Immature natural killer cell (primary cell): ENCODE measurements around the gene NR6A1. TPM values are rescaled to one million over a fixed set of nuclear protein-coding genes. Genes with fewer than 3 reads are reported as not detected.

Experiments used
- DNase-seq, 3 donors: peaks; one replicate each; pipeline ENCODE4 v3.0.0; 2022; ENCODE audit warnings: mixed read lengths in 1 of 3
- H3K27ac Mint-ChIP-seq, 6 donors: one replicate each; pipeline ENCODE4 v1.8.0; 2020; ENCODE audit warnings: mixed read lengths in 6 of 6, mild to moderate bottlenecking in 5 of 6, inconsistent platforms in 4 of 6, moderate library complexity in 3 of 6
- H3K27me3 Mint-ChIP-seq, 3 donors: one replicate each; pipeline ENCODE4 v1.8.0; 2020 to 2021; ENCODE audit warnings: low read depth in 3 of 3, mild to moderate bottlenecking in 3 of 3, mixed read lengths in 3 of 3, moderate library complexity in 3 of 3, inconsistent platforms in 1 of 3
- H3K36me3 Mint-ChIP-seq, 3 donors: one replicate each; pipeline ENCODE4 v1.8.0; 2020; ENCODE audit warnings: mixed read lengths in 3 of 3, inconsistent platforms in 2 of 3, mild to moderate bottlenecking in 2 of 3
- H3K4me1 Mint-ChIP-seq, 2 donors: one replicate each; pipeline ENCODE4 v1.8.0; 2020; ENCODE audit warnings: inconsistent platforms in 2 of 2, mild to moderate bottlenecking in 2 of 2, mixed read lengths in 2 of 2, moderate library complexity in 1 of 2
- H3K4me3 Mint-ChIP-seq, 5 donors: one replicate each; pipeline ENCODE4 v1.8.0; 2020; ENCODE audit warnings: mild to moderate bottlenecking in 5 of 5, mixed read lengths in 5 of 5, inconsistent platforms in 3 of 5, moderate library complexity in 3 of 5
- H3K9me3 Mint-ChIP-seq, 6 donors: one replicate each; pipeline ENCODE4 v1.8.0; 2020; ENCODE audit warnings: mild to moderate bottlenecking in 6 of 6, mixed read lengths in 6 of 6, inconsistent platforms in 4 of 6, moderate library complexity in 3 of 6
- polyA plus RNA-seq, 3 donors: library from polyadenylated mRNA; unstranded; fragments of 300-500 nt; fragmentation: Illumina TruSeq; gene quantifications; one replicate each; pipeline ENCODE4 v1.2.3, GENCODE V29; 2021

Gene NR6A1
- polyA plus RNA-seq, 3 donors from 2014 or later, result not detected

DNA sequence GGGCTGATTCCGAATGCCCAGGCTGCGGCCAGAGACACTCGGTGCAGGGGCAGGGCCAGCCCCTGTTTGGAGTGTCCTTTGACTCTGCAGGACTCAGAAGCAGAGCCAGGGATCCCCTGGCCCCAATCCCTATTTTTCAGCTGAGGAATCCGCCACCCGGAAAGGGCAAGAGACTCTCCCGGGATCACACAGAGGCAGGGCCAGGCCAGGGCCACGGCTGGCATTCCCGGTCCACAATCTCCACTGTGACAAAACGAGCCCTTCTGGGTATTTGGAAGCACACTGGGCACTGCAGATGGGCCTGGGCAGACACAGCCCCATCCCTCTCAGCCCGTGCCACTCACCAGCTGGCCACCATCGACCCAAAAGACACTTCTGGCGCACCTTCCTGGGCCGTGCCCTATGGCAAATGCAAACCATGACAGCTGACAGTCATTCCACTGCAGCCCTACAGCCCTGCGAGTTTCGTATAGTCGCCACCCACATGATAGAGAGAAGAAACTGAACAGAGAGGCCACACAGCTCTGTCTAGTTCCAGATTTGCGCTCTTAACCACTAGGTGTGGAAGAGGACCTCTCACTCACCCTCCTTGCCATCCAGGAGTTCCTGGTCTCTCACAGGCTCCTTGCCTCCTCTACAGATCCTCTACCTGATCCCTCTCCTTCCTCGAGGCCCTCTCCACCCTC is 277.2 kb downstream of the NR6A1 start:
- no peak for DNase-seq
- H3K4me3 Mint-ChIP-seq, result no peak overlapping the region
- no peaks in the 10 kb centered on the region for H3K9me3 Mint-ChIP-seq
- peaks cover 0 to 9% (median 5%) of the 10 kb centered on the region in 3 donors for H3K27me3 Mint-ChIP-seq
- H3K4me1 Mint-ChIP-seq, result peaks cover 20 to 21% of the 10 kb centered on the region in 2 donors
- no peak overlapping the region for H3K27ac Mint-ChIP-seq
- no peaks in the 10 kb centered on the region for H3K36me3 Mint-ChIP-seq

DNA sequence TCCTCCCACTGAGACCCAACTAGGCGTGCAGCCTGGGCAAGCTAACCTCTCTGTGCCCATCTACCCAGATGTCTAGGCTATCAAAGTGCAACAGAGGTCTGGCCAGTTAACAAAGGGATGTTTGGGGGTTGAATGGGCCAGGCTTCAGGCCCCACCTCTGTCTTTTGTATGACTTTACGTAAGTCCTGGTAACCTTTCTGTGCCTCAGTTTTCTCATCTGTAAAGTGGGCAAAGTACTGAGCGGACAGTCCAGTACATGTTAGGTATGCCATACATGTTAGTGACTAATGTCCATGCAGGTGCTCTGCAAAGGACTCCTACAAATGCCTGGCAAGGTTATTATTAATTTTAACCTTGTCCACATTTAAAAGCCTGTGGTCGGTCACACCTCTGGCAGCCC is 277.9 kb downstream of the NR6A1 start:
- H3K27me3 Mint-ChIP-seq, result peaks cover 0 to 9% (median 5%) of the 10 kb centered on the region in 3 donors
- H3K4me3 Mint-ChIP-seq, result no peak overlapping the region
- H3K4me1 Mint-ChIP-seq, result peaks cover 20 to 21% of the 10 kb centered on the region in 2 donors
- DNase-seq, result no peak
- no peak overlapping the region for H3K27ac Mint-ChIP-seq
- no peaks in the 10 kb centered on the region for H3K36me3 Mint-ChIP-seq
- H3K9me3 Mint-ChIP-seq, result no peaks in the 10 kb centered on the region

DNA sequence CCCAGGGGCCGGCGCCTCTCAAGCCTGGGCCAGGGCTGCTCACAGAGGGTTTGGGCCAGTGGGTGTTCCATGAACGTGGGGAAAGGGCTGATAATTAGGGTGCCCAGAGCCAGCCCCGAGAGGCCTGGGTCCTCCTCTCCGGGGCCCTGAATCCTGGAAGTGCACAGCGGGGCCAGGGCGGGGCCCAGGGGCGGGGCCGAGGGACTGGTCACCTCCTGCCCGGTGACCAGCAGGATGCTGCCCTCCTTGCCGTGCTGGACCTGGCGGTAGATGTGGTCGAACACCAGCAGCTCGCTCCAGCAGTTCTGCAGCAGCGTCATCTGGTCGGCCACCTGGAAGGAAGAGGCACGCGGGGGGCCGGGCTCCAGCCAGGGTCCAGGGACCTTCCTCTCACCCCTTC is 278.3 kb downstream of the NR6A1 start:
- peaks cover 0 to 9% (median 5%) of the 10 kb centered on the region in 3 donors for H3K27me3 Mint-ChIP-seq
- no peak overlapping the region for H3K27ac Mint-ChIP-seq
- H3K36me3 Mint-ChIP-seq, result no peaks in the 10 kb centered on the region
- DNase-seq, result no peak
- no peaks in the 10 kb centered on the region for H3K9me3 Mint-ChIP-seq
- no peak overlapping the region for H3K4me3 Mint-ChIP-seq
- peaks cover 20 to 21% of the 10 kb centered on the region in 2 donors for H3K4me1 Mint-ChIP-seq

DNA sequence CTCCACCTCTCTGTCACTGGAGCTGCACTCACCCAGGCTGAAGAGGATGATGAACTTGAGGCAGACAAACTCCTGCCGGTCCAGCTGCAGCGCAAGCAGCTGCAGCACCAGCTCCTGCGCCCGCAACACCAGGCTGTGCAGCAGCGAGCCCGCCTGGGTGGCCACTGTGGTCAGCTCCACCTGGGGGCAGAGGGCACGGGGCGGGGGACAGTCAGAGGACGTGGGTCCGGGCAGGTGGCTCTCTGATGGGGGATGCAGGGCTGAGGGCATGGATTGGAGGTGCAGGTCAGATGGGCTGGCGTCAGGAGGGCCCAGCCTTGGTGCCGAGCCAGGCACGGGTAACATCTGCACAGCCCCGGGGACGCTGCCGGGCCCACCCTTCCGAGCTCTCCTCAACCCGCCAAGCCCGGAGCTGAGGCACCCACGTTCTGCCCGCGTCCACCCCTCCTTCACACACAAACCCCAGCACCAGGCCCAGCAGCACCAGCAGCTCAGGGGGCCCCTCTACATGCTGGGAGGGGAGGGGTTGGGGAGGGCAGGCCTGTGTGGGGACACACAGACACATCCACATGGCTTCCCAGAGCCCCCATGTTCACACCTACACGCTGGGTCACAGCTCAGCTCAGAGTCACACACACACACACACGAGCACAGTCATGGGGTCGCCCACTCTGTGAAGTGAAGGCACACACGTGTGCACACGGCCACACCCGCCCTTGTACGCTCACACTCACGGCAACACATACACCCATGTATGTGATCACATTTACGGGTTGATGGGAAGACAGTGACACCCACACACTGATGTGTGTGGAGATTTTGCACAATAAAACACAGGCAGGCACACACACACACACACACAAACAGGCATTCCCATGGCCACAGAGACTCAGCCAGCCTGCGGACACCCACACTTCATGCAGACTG is 279.8 kb downstream of the NR6A1 start:
- Mint-ChIP-seq H3K27me3 (peaks cover 0 to 7% (median 5%) of the 10 kb centered on the region in 3 donors), H3K4me3 (no peak overlapping the region), H3K9me3 (no peaks in the 10 kb centered on the region), H3K27ac (no peak overlapping the region), H3K36me3 (no peaks in the 10 kb centered on the region), H3K4me1 (peaks cover 12% of the 10 kb centered on the region in 2 donors)
- no peak for DNase-seq

DNA sequence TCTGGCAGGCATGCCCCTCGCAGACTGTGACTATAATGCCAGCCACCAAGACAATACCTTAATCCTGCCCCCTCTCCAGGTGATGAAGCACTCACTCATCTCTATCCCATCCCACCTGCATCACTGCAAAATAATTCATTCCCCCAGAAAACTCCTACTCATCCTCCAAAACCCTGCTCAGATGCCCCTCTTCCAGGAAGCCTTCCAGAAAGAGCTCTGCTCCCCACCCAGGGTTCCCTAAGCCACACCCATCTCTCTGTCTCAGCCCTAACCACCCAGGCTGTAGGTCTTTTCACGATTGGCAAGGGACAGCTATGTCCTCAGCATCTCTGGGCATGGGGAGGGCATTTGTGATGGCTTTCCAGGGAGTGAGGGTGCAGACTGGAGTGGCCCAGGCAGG is 281.1 kb downstream of the NR6A1 start:
- Mint-ChIP-seq H3K36me3 (no peaks in the 10 kb centered on the region), H3K4me1 (no peaks in the 10 kb centered on the region), H3K4me3 (no peak overlapping the region), H3K27ac (no peak overlapping the region), H3K9me3 (no peaks in the 10 kb centered on the region), H3K27me3 (peaks cover 0 to 4% (median 2%) of the 10 kb centered on the region in 3 donors)
- DNase-seq, result no peak

DNA sequence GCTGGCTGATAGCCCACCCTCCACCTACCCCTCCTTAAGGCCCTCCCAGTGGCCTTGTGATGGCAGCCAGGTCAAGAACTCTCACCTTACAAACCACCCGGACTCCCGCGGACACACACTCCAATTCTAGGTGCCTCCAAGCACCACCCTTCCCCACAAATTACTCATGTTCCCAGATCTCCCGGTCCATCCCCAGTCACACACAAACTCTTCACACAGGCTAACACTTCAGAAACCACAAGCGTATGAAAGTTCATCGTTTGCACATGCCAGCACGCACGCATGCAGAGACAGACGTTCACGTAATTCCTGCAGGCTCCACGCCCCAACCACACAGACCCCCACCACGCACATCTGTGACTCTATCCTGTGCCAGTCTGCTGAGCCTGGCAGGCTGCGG is 281.9 kb downstream of the NR6A1 start:
- H3K4me1 Mint-ChIP-seq, result no peaks in the 10 kb centered on the region
- H3K27me3 Mint-ChIP-seq, result peaks cover 0 to 4% (median under 1%) of the 10 kb centered on the region in 3 donors
- H3K4me3 Mint-ChIP-seq, result no peak overlapping the region
- no peaks in the 10 kb centered on the region for H3K36me3 Mint-ChIP-seq
- no peaks in the 10 kb centered on the region for H3K9me3 Mint-ChIP-seq
- no peak for DNase-seq
- no peak overlapping the region for H3K27ac Mint-ChIP-seq

DNA sequence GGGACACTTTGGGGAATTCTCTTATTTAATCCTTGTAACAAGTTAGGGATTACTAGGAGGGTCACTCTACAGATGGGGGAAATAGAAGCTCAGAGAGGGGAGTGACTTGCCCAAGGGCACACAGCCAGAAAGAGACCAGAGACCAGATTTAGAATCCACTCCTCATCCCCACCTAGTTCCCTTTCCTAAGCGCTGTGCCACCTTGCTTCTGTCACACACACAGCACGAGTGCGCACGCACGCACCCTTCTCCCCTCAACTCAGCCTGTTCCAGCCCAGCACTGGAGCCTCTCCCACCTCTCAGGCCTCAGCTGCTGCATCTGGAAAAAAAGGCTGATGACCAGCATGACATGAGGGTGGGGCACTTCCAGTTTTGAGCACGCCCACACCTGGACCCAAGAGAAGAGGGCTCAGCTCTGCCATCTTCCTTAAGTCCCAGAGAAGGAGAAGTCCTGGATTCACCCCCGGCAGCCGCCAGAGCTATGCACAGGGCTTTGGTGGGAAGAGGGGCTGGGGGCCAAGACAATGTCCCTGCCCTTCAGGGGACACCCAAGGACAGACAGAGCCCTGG is 282.4 kb downstream of the NR6A1 start:
- H3K27ac Mint-ChIP-seq, result no peak overlapping the region
- no peak overlapping the region for H3K4me3 Mint-ChIP-seq
- no peak for DNase-seq
- H3K27me3 Mint-ChIP-seq, result peaks cover 0 to 4% (median 1%) of the 10 kb centered on the region in 3 donors
- no peaks in the 10 kb centered on the region for H3K9me3 Mint-ChIP-seq
- no peaks in the 10 kb centered on the region for H3K4me1 Mint-ChIP-seq
- H3K36me3 Mint-ChIP-seq, result no peaks in the 10 kb centered on the region

DNA sequence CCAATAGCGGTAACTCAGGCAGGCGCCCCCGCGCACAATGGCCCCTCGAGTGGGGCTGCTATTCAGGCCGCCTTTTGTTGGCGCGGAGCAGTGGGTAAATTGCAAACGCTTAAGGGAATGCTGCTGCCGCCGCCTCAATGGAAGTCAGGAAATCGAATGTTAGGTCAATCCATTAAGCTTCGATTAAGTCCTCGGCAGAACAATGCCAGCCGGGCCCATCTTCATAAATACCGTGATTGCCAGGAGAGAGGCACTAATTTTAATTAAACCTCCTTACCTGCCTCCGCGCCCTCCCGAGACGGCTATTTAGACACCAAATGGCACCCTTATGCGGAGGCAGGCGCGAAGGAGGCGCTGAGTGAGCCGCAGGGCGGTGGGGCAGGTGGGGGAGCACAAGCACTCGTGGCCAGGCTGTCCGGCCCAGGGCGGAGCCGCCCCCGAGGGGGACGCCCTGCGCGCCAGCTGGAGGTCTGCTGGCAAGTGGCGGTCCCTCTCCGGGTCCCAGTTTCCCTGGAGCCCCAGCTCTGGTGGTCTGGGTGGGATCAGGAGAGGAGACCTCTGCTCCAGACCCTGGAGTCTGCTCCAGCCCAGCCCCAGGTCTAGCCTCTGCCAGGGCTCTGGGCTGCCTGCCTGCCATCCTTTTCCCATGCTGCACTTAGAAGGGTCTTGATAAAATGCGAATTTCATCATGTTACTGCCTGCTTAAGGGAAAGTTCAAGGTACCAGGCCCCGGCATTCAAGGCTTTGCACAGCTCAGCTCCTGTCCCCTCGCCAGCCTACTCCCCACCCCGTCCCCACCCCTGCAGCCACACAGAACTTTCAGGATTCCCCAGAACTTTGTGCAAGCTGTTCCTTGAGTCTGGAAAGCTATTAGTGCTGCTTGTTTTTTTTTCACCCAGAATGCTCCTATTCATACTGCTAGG is 283.6 kb downstream of the NR6A1 start:
- Mint-ChIP-seq H3K4me3 (no peak overlapping the region), H3K4me1 (no peaks in the 10 kb centered on the region), H3K27ac (no peak overlapping the region), H3K27me3 (peaks cover 0 to 4% (median 1%) of the 10 kb centered on the region in 3 donors), H3K9me3 (no peaks in the 10 kb centered on the region), H3K36me3 (no peaks in the 10 kb centered on the region)
- no peak for DNase-seq

DNA sequence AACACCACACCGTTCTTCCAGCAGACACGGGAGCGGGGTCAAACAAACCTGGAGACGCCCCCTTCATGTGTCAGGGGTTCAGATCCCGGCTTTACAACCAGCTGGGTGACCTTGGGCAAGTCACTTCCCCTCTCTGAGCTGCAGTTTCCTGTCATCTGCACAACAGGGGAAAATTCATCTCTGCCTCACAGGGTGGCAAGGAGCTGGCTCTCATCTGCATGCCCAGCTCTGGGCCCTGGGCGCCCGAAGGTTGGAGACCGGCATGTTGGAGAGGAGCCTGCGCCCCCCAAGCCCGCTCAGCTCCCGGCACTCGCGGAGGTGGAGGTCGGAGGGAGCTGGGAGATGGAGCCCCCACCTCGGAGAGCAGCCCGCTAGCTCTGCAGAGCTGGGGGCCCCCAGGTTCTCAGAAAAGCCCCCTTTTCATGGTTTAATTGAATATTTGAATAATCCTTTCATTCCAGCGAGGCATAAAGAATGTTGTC is 284.3 kb downstream of the NR6A1 start:
- H3K27ac Mint-ChIP-seq, result no peak overlapping the region
- no peak for DNase-seq
- no peaks in the 10 kb centered on the region for H3K36me3 Mint-ChIP-seq
- H3K4me3 Mint-ChIP-seq, result no peak overlapping the region
- no peaks in the 10 kb centered on the region for H3K9me3 Mint-ChIP-seq
- no peaks in the 10 kb centered on the region for H3K4me1 Mint-ChIP-seq
- peaks cover 0 to 4% (median 1%) of the 10 kb centered on the region in 3 donors for H3K27me3 Mint-ChIP-seq

DNA sequence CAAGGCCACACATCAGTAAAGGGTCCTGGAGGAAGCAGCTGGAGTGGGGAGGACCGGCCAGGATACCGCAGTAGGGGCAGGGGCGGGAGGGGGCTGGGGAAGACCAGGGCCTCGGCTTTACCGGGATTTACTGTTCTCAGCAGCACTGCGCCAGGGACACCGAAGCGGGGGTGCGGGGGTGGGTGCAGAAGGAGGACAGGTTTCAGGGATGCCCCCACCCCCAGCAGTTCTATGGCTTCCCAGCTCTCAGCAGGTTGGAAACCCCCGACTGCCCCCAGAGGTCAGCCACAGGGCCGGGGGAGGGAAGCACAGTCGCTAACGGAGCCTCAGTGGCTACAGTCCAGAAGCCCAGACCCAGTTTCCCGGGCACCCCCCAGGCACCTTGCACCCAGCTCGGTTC is 285.2 kb downstream of the NR6A1 start:
- H3K4me3 Mint-ChIP-seq, result no peak overlapping the region

DNA sequence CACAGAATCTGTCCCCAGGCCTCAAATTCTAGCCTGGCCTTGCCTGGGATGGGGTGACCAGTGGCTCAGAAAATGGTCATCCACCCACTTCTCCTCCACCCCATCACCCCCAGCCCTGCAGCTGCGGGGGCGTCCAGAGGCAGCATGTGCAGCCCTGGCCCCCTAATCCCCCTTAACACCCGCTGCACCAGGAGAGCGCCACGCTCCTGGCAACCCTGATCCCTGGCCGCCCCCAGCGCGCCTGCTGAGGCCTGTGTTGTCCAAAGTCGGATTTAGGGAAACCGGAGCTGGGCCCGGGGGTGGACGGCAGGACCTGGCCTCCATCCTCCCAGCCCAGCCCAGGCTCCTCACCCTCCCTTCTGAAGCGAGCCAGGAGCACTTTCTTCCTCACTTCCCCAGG is 285.9 kb downstream of the NR6A1 start:
- H3K27me3 Mint-ChIP-seq, result peaks cover 0 to 4% (median 4%) of the 10 kb centered on the region in 3 donors
- no peak overlapping the region for H3K4me3 Mint-ChIP-seq
- H3K9me3 Mint-ChIP-seq, result no peaks in the 10 kb centered on the region
- H3K27ac Mint-ChIP-seq, result no peak overlapping the region
- no peaks in the 10 kb centered on the region for H3K36me3 Mint-ChIP-seq
- no peak for DNase-seq
- no peaks in the 10 kb centered on the region for H3K4me1 Mint-ChIP-seq

More for the DNA sequence above, 285.2 kb downstream of the NR6A1 start:
- Mint-ChIP-seq H3K4me1 (no peaks in the 10 kb centered on the region), H3K9me3 (no peaks in the 10 kb centered on the region), H3K27ac (no peak overlapping the region), H3K27me3 (peaks cover 0 to 4% (median 1%) of the 10 kb centered on the region in 3 donors), H3K36me3 (no peaks in the 10 kb centered on the region)
- DNase-seq, result no peak

DNA sequence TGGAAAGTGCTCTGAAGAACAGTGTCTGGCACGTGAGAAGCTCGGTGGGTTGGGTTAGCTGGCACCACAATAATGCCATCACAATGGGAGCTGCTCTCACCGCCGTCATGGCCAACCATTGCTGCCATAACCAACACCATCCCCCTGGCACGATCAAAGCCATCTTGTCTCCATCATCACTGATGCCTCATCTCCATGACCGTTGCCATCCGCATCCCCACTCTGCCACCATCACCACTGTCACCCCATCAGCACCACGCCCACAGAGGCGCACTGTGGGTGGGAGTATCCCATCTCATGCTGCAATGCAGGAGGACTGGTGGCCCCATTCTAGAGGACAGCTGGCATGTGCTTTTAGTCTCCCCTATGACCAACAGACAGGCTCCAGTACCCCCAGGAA is 287.6 kb downstream of the NR6A1 start:
- Mint-ChIP-seq H3K27ac (no peak overlapping the region), H3K36me3 (no peaks in the 10 kb centered on the region), H3K4me1 (no peaks in the 10 kb centered on the region), H3K9me3 (no peaks in the 10 kb centered on the region), H3K4me3 (no peak overlapping the region), H3K27me3 (peaks cover 0 to 8% (median 3%) of the 10 kb centered on the region in 3 donors)
- DNase-seq, result no peak

DNA sequence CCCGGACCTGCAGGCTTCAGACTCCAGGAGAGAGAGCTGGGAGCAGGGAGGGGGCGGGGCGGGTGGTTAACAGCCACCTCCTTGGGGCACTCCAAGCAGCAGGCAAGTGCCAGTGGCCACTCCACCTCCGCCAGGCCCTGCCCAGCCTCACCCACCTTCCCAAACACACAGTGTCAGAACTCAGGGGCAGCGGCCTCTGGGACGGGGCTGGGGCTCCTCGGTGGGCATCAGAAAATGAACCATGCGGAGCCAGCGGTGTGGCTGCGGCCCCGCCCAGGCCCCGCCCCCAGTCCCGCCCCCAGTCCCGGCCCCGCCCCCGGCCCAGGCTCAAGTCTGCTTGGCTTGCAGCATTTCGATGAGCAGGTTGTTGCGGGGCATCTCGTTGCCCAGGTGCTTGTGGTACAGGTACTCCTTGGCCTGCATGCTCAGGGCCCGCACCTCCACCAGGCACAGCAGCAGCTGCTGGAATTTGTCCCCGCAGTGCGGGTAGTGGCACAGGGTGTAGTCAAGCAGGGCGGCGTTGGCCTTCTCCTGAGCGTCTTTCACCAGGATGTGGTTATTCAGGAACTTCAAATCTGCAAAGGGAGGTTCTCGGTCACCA is 288.6 kb downstream of the NR6A1 start:
- Mint-ChIP-seq H3K4me3 (no peak overlapping the region), H3K36me3 (no peaks in the 10 kb centered on the region), H3K4me1 (no peaks in the 10 kb centered on the region), H3K27me3 (peaks cover 2 to 8% (median 3%) of the 10 kb centered on the region in 3 donors), H3K27ac (no peak overlapping the region), H3K9me3 (no peaks in the 10 kb centered on the region)
- no peak for DNase-seq
